ENCODE data around the gene MED25. TPM values are rescaled to one million over a fixed set of nuclear protein-coding genes. Genes with fewer than 3 reads are reported as not detected.

MED25 gene
- total RNA-seq, 1 donor from 2014 or later, result 88.8 TPM

- intact Hi-C loops (cut with micrococcal nuclease), result no loop called here
Observed at GRCh38 chr19:49836176-49837008, 18.3 kb downstream of the MED25 start.

DNA sequence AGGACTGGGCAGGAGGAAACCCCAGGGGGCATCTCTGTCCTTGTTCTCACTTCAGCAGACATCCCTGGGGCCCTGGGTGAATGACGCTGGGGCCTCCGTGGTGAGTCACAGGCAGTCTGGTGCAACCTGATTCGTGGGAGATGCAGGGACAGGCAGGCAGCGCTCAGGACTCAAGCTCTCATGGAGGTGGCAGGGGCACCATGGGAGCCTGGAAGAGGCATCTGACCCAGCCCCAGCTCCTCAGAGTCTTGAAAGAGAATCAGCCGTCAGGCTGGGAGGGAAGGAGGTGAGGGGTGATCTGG is 18.9 kb downstream of the MED25 start:
- ATAC-seq (ENCODE audit: low read depth), result no peak
- DNase-seq, result no peak
- H3K27ac Mint-ChIP-seq, result no peak overlapping the region
- peaks cover under 1% of the 10 kb centered on the region for H3K4me1 Mint-ChIP-seq
- no peaks in the 10 kb centered on the region for H3K27me3 Mint-ChIP-seq
- H3K4me3 Mint-ChIP-seq, result no peak overlapping the region
- TF ChIP-seq, protein P1, sequence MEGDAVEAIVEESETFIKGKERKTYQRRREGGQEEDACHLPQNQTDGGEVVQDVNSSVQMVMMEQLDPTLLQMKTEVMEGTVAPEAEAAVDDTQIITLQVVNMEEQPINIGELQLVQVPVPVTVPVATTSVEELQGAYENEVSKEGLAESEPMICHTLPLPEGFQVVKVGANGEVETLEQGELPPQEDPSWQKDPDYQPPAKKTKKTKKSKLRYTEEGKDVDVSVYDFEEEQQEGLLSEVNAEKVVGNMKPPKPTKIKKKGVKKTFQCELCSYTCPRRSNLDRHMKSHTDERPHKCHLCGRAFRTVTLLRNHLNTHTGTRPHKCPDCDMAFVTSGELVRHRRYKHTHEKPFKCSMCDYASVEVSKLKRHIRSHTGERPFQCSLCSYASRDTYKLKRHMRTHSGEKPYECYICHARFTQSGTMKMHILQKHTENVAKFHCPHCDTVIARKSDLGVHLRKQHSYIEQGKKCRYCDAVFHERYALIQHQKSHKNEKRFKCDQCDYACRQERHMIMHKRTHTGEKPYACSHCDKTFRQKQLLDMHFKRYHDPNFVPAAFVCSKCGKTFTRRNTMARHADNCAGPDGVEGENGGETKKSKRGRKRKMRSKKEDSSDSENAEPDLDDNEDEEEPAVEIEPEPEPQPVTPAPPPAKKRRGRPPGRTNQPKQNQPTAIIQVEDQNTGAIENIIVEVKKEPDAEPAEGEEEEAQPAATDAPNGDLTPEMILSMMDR (IDR thresholded peaks at IDR 0.05), result no peak
- ChIA-PET CTCF (no interaction called here), POLR2A (interaction anchor here (0.8 kb wide), 1 partner anchor 18 kb away, joined by 4 read pairs; no protein-coding TSS in a partner anchor)
- peaks cover 79% of the 10 kb centered on the region for H3K36me3 Mint-ChIP-seq (ENCODE audit: low read depth)
- intact Hi-C loops (cut with micrococcal nuclease), result no loop called here
- H3K9me3 Mint-ChIP-seq, result no peaks in the 10 kb centered on the region

More at GRCh38 chr19:49836176-49837008, 18.3 kb downstream of the MED25 start:
- ATAC-seq (ENCODE audit: low read depth), result no peak
- Mint-ChIP-seq H3K27ac (no peak overlapping the region), H3K4me1 (no peaks in the 10 kb centered on the region), H3K4me3 (no peak overlapping the region), H3K9me3 (no peaks in the 10 kb centered on the region), H3K36me3 (ENCODE audit: low read depth) (peaks cover 85% of the 10 kb centered on the region), H3K27me3 (no peaks in the 10 kb centered on the region)
- TF ChIP-seq, protein P1 (IDR thresholded peaks at IDR 0.05), result no peak
- CTCF ChIA-PET, result no interaction called here
- POLR2A ChIA-PET, result interaction anchor here (0.8 kb wide), 1 partner anchor 17 kb away, joined by 4 read pairs; no protein-coding TSS in a partner anchor
- DNase-seq, result no peak

- Mint-ChIP-seq H3K27me3 (no peaks in the 10 kb centered on the region), H3K36me3 (ENCODE audit: low read depth) (peaks cover 75% of the 10 kb centered on the region), H3K4me3 (no peak overlapping the region), H3K27ac (no peak overlapping the region), H3K4me1 (peaks cover 5% of the 10 kb centered on the region), H3K9me3 (no peaks in the 10 kb centered on the region)
- intact Hi-C loops (cut with micrococcal nuclease), result no loop called here
- POLR2A ChIA-PET, result interaction anchor here (0.5 to 0.8 kb wide), 2 partner anchors 16 to 18 kb away, joined by 3 to 4 read pairs; no protein-coding TSS in a partner anchor
- CTCF ChIA-PET, result no interaction called here
- ATAC-seq (ENCODE audit: low read depth) (no peak), DNase-seq (no peak)
- TF ChIP-seq, protein P1 (IDR thresholded peaks at IDR 0.05), result no peak
Observed at GRCh38 chr19:49837425-49837824, 19.3 kb downstream of the MED25 start.

GRCh38 chr19:49838885-49839588 is 20.9 kb downstream of the MED25 start:
- no peaks in the 10 kb centered on the region for H3K9me3 Mint-ChIP-seq
- ATAC-seq (ENCODE audit: low read depth) (no peak), DNase-seq (no peak)
- peaks cover 59% of the 10 kb centered on the region for H3K36me3 Mint-ChIP-seq (ENCODE audit: low read depth)
- H3K4me3 Mint-ChIP-seq, result no peak overlapping the region
- intact Hi-C loops (cut with micrococcal nuclease), result no loop called here
- ChIA-PET CTCF (no interaction called here), POLR2A (interaction anchor here (1.4 kb wide), 1 partner anchor 12 kb away, joined by 3 read pairs; the partner anchor contains the start of gene PTOV1)
- TF ChIP-seq, protein P1 (IDR thresholded peaks at IDR 0.05), result no peak
- peaks cover 18% of the 10 kb centered on the region for H3K4me1 Mint-ChIP-seq
- H3K27ac Mint-ChIP-seq, result no peak overlapping the region
- H3K27me3 Mint-ChIP-seq, result no peaks in the 10 kb centered on the region

DNA sequence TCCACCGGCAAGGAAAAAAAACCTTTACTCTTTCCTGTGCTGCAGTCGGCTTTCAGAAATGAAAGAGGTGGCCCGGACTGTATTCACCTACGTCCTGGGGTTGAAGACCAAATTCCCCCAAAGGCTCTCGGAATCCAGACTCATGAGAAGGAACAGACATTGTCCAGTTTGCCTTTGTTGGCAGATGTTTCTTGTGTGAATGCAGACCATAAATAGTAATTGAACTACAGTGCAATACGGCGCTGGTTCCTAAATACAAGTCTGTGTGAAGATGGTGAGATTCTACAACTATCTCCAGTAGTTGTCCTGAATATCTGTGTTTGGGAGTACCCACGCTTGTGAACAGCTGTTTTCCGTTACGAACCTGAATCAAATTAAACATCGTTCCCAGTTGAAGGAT is 21.6 kb downstream of the MED25 start:
- CTCF ChIA-PET, result no interaction called here
- ATAC-seq (ENCODE audit: low read depth) (no peak), DNase-seq (no peak)
- Mint-ChIP-seq H3K27me3 (no peaks in the 10 kb centered on the region), H3K4me1 (peaks cover 25% of the 10 kb centered on the region), H3K27ac (no peak overlapping the region), H3K36me3 (ENCODE audit: low read depth) (peaks cover 55% of the 10 kb centered on the region), H3K4me3 (no peak overlapping the region), H3K9me3 (no peaks in the 10 kb centered on the region)
- POLR2A ChIA-PET, result interaction anchor here (0.6 to 1.4 kb wide), 2 partner anchors 11 to 17 kb away, joined by 3 read pairs; partner anchors contain the start of gene PTOV1
- intact Hi-C loops (cut with micrococcal nuclease), result no loop called here
- TF ChIP-seq, protein P1 (IDR thresholded peaks at IDR 0.05), result no peak

Data from activated B cell treated with CpG ODN at 0.5 μM for 24 hours (primary cell).